HTERT RPE-1 (cell line): ENCODE results near the gene RBFOX1.

Experiments used
- in situ Hi-C: fragments of 300-500 bp; cut with MboI; formaldehyde crosslinking; loops from 4 replicates; pipeline ENCODE4 v1.14.3; 2020; ENCODE audit warnings: low sequenced_read_pairs

Gene RBFOX1

DNA sequence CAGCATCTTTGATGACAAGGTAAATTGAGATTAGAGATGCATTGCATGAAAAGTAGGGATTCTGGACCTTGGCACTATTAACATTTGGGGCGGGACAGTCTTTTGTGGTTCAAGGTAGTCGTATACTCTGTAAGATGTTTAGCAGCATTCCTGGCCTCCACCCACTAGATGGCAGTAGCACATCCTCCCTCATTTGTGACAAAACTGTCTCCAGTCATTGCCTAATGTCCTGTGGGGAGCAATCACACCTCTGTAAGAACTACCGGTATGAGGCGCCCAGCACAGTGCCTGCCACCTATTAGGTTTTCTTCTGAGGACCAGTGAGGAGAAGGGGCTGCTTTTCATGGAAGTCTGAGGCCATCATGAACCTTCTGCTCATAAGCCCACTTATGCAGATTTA, 180.8 kb downstream of the RBFOX1 start:
- in situ Hi-C loops = no loop called here

- in situ Hi-C loops = no loop called here
These were observed 182.9 kb downstream of the RBFOX1 start for GRCh38 chr16:7515543-7515942.

DNA sequence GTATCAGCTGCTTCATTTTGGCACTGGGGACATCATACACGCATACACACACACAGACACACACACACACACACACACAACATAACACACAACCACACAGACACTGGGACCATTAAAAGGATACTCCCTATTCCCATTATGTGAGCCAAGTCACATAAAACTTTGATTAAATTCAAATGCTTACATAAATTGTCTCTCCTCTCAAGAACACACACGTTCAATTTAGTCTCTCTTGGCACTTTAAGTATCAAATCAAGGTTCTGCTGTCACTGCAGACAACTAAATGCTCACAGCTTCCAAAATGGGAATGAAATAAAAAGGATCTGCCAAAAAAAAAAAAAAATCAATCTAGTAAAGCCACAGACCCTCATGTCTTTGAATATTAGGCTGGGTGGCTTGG, 184.9 kb downstream of the RBFOX1 start:
- in situ Hi-C loops = no loop called here

- in situ Hi-C loops = no loop called here
These were observed 185.5 kb downstream of the RBFOX1 start for GRCh38 chr16:7518158-7518557.

GRCh38 chr16:7521834-7522233, 189.2 kb downstream of the RBFOX1 start:
- in situ Hi-C loops = no loop called here

DNA sequence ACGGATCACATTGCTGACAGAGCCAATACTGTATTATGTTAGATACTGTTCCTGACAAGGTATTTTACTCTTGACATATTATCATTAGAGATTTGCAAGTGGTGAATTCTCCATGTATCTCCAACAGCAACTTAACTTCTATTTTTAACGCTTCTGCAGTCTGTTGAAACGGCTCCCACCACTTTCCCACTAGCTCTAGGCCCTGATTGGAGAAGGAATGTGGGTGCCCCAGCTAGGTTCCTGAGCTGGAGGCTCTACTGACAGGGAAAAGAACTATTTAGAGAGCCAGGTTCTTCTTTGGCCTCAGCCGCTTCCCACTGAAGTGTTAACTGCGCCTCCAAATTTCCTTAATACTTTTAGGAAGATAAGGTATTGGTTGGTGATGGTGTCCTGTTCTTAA, 191.8 kb downstream of the RBFOX1 start:
- in situ Hi-C loops = no loop called here

- in situ Hi-C loops = no loop called here
These were observed 194.1 kb downstream of the RBFOX1 start for GRCh38 chr16:7526736-7527135.

- in situ Hi-C loops = no loop called here
These were observed 199.9 kb downstream of the RBFOX1 start for GRCh38 chr16:7532534-7532933.

DNA sequence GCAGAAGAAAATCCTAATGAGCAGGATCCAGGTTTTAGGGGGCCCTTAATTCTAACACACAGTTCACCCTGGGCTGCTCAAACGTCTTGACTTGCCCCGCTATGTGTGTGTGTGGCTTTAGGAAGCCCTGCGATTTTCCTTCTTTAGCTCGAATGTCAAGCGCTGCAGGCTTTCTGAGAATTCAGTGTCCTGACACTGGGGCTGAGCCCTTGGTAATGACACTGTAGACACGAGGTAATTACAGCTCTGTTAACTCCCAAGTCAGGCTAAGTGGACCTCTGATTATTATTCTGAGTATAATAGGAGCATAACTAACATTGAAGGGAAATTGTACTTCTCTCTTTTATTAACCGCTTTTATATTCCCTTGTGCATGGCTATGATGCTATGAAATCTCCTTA, 202.1 kb downstream of the RBFOX1 start:
- in situ Hi-C loops = no loop called here

GRCh38 chr16:7541026-7541425, 208.4 kb downstream of the RBFOX1 start:
- in situ Hi-C loops = no loop called here

GRCh38 chr16:7545251-7545650, 212.6 kb downstream of the RBFOX1 start:
- in situ Hi-C loops = no loop called here

- in situ Hi-C loops = no loop called here
These were observed 214.3 kb downstream of the RBFOX1 start for GRCh38 chr16:7546948-7547347.

GRCh38 chr16:7547736-7548135, 215.1 kb downstream of the RBFOX1 start:
- in situ Hi-C loops = no loop called here

DNA sequence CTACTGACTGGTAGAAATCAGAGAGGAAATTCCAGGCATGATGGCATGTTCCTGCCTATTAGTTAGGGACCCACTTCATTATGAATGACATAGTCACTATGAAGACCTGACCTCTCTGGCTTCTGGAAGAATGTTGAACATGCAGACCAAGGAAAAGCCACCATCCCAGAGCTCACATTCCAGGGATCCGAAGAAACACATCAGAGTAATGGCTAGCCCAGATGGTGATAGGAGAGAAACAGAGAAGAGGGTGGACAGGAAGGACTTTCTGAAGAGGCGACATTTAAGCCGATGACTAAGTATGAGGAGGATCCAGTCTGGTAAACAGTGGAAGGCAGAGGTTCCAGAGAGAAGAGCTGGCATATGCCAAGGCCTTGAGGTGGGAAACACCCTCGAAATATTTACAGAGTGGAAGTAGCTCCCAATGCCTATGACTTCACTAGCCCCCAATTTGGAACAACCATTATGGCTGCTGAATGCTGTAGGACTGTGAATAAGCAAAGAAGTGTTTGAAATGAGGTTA, 216.2 kb downstream of the RBFOX1 start:
- in situ Hi-C loops = no loop called here

- in situ Hi-C loops = no loop called here
These were observed 217.5 kb downstream of the RBFOX1 start for GRCh38 chr16:7550096-7550495.

DNA sequence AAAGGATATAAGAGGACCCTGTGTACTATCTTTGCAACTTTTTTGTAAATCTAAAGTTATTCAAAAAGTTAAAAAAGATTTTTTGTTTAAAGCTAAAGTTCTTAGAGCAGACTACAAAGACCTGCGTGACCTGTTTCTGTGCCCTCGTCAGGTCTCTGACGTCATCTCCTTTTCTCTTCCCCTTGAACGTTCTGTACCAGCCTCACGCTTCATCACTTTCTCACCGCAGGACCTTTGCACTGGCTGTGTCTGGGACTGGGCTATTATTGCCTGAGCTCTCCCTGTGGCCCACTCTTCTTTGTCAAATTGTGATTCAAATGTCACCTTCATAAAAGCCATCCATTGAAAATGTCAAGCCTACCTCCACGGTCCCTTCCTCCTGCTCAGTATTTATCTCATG, 222.8 kb downstream of the RBFOX1 start:
- in situ Hi-C loops = no loop called here

DNA sequence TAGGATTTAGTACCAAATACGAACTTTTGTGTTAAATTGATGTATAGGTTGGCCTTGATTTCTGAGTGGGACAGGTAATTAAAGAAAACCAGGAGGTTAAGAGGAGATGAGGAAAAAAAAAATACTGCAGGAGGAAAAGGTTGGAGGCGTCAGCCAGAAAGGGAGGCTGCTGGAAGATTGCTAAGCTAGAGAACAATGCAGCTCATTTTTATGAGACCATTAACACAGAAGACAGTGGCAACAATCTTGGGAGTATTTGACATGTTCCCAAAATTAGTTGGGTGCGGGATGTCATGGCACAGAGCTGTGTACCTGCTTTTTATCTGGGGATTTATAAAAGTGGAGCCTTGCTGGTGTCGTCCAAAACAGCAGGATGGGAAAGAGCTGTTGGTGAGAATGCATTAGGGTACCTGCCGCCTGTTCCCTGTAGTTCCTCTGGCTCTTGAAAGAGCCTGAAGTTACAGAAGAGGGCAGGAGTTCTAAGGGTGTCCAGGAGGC, 229.3 kb downstream of the RBFOX1 start:
- in situ Hi-C loops = no loop called here

DNA sequence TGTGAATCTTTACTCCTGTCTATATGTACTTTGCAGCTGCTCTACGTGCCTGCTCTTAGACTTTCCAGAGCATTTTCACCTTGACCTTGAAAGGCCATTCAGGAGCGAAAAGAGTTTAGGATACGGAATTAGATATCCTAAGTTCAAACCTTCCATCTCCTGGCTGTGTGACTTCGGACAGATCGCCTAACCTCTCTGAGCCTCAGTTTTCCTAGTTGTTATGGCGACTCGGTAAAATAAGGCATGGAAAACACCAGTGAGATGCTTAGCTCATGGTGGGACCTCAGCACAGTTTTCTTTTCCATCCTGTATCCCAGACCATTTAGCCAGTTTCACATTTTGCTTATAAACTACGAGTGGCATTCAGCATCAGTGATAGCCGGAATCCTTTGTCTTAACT, 233.7 kb downstream of the RBFOX1 start:
- in situ Hi-C loops = no loop called here

DNA sequence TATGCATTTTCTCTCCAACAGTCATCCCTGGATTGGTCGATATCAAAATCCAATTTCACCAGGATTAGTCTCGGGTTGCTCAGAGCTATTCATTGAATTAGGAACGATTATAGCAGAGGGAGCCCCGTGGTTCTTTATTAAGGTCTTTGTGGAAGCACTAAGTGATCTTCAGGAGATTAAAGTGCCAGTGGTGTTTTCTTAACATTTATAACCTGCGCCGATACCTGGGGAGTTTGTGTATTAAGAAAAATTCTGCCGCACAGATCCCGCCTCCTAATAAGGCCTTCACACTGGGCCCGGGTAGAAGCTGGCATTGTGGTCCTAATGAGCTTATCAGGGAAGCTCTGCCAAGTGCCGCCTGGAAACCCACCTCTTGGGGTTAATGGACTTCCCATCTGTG, 238.7 kb downstream of the RBFOX1 start:
- in situ Hi-C loops = no loop called here

DNA sequence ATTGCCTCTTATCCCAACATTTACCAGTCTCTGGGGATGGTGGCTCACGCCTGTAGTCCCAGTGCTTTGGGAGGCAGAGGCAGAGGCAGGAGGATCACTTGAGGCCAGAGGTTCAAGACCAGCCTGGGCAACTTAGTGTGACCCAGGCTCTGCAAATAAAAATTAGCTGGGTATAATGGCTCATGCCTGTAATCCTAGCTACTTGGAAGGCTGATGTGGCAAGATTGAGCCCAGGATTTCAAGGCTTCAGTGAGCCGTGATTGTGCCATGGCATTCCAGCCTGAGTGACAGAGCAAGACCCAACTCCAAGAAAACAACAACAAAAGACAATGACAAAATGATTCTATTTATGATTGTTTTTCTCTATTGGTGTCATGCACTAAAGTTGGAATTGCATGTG, 244.9 kb downstream of the RBFOX1 start:
- in situ Hi-C loops = no loop called here

- in situ Hi-C loops = no loop called here
These were observed 246.8 kb downstream of the RBFOX1 start for GRCh38 chr16:7579454-7579853.

DNA sequence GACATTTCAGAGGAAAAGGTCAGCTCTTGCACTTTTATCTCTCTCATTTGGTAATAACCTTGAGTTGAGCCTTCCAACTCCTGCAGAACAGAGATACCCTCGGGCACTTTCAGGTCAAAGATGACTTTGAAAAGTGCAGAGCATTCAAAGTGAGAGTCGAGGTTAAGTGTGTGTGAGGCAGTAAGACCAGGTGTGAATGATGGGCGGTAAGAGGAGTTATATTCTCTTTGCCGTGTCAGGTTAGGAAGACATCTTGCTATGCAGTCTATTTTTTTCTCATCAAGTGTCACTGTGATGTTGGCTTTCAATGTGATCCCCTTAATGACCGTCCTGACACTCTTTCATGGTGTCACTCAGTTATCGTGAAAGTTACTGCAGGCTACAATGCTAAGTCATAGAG, 248.5 kb downstream of the RBFOX1 start:
- in situ Hi-C loops = no loop called here

GRCh38 chr16:7583396-7583795, 250.8 kb downstream of the RBFOX1 start:
- in situ Hi-C loops = no loop called here

- in situ Hi-C loops = no loop called here
These were observed 251.9 kb downstream of the RBFOX1 start for GRCh38 chr16:7584561-7584960.
